NOMO-1 treated with DMSO at 0.1 percent for 48 hours (cell line): ENCODE results near the gene ZFYVE1.
"Not testable (repeated sequence)": the region's sequence is repeated elsewhere in the genome, so short reads cannot be mapped to it uniquely, and the experiment has no call there.

Experiments used
- DNase-seq: peaks from one replicate; lab custom pipeline; 2025; ENCODE audit not compliant: unreplicated experiment; lab: John Stamatoyannopoulos, UW

ZFYVE1 gene

GRCh38 chr14:73003681-73004080 lies 23.2 kb downstream of the ZFYVE1 start:
- no peak for DNase-seq

GRCh38 chr14:73000073-73000472 lies 26.8 kb downstream of the ZFYVE1 start:
- no peak for DNase-seq

DNA sequence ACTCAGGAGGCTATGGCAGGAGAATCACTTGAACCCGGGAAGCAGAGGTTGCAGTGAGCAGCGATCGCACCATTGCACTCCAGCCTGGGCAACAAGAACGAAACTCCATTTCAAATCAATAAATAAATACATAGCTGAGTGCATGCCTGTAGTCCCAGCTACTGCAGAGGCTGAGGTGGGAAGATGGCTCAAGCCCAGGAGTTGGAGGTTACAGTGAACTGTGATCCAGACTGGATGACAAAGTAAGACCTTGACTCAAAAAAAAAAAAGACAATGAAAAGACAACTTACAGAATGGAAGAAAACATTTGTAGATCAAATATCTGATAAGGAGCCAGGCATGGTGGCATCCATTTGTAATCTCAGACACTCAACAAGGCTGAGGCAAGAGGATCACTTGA lies 27.6 kb downstream of the ZFYVE1 start:
- no peak for DNase-seq

DNA sequence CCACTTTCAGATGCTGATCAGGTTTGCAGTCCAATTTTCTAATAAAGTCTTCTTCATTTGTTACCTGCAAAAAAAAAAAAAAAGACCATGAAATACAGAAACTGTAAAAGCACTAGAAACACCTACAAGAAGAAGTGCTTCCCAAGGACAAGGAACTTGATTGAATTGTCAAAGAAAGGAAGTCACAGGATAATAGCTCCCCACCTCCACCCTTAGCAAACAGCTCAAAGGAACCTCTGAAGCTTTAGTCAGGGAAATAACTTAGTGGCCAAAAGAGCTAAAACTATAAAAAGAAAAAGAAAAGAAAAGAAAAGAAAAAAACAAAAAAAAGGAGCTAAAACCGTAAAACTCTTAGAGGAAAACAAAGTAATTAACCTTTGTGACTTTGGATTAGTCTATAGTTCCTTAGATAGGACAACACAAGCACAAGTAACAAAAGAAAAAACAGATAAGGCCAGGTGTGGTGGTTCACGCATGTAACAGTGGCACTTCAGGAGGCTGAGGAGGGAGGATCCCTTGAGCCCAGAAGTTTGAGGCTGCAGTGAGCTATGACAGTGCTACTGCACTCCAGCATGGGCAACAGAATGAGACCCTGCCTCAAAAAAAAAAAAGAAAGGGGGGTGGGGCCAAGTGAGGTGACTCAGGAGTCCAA lies 28.5 kb downstream of the ZFYVE1 start:
- no peak for DNase-seq

DNA sequence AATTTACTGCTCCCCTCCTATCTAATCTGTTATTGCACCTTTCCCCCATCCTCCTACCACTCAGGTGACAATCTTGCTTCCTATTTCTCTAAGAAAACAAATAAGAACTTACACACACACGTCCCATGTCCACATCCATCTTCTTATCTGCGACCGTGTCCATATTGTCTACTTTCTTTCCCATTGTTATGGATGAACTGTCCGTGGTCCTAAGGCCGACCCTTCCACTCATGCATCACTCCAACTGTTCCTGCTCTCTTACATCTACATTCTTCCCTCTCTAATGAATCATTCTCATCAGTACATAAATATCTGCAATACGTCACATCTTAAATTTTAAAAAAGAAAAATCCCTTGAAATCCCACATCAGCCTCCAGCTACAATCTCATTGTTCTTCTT lies 30.0 kb downstream of the ZFYVE1 start:
- DNase-seq: no peak

GRCh38 chr14:72990171-72990570 lies 36.7 kb downstream of the ZFYVE1 start:
- DNase-seq: no peak

GRCh38 chr14:72986857-72987256 lies 40.0 kb downstream of the ZFYVE1 start:
- no peak for DNase-seq

DNA sequence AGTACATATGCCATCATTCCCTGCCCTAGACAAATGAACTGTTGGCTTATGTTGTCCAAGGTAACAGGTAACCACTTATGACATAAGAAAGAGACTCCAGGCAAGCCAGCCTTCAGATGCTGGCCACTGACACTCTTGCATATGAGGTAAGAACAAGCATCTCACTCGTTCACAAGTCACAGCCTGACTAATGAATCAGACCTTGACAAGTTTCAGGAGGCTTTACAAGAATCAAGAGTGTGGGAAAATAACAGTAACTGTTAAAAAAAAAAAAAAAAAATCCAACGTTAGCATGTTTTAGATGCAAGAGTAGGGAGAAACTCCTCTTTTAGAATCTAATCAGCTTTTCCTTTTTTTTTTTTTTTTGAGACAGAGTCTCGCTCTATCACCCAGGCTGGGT lies 40.7 kb downstream of the ZFYVE1 start:
- no peak for DNase-seq

GRCh38 chr14:72982146-72982708 lies 44.7 kb downstream of the ZFYVE1 start:
- DNase-seq: no peak

- no peak for DNase-seq
Observed at GRCh38 chr14:72980863-72981262, 46.0 kb downstream of the ZFYVE1 start.

DNA sequence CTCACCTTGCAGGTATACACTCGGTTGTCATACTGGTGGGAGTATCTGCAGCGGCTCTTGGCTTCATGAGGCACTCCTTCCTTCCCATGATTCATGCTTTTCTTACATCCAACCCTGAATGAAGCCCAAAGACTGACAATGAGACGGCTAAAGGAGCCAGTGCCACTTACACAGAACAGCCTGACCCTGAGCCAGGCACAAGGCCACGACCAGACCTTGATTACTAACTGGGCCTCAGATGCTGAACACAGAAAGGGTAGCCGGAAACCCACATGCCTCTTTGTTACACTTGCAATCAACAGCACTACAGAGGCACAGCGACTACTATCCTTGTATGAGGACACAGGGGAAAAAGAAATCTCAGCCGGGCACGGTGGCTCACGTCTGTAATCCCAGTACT lies 48.0 kb downstream of the ZFYVE1 start:
- DNase-seq: no peak

- DNase-seq: no peak
Observed at GRCh38 chr14:72975770-72976169, 51.1 kb downstream of the ZFYVE1 start.

DNA sequence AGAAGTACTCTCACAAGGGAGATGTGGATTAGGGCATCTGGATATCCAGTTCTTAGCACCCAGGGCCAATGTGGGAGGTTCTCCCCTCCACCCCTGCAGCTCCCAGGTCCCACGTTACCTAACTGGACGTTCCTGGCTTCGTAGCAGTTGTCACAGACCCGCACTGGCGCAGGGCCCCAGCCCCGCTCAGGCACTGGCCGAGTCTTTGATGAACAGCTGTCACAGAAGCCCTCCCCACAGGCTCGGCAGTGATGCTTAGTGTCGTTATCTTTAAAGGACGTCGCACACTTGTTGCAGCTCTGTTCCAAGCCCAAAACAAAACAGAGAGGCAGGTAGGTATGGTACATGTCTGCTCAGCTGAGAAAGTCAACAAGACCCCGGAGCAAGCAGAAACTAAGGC lies 52.2 kb downstream of the ZFYVE1 start:
- DNase-seq: no peak

- no peak for DNase-seq
Observed at GRCh38 chr14:72970824-72971434, 56.0 kb downstream of the ZFYVE1 start.

- DNase-seq: no peak
Observed at GRCh38 chr14:72970058-72970630, 56.8 kb downstream of the ZFYVE1 start.

DNA sequence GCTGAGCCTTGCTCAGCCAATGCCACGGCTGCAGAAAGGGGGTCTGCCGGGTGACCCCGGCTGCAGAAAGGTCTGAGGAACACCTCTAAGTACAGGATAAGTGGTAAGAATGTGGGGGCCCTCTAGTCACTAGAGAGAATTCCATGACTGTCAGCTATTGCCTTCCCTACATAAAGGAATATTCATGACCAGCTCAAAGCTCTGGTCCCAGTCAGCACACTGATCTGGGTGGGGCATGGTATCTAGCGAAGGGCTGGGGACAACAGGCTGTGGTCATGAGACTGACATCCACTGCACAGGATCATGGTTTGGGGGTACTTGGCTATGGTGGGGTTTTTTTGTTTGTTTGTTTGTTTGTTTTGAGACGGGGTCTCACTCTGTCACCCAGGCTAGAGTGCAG lies 58.6 kb downstream of the ZFYVE1 start:
- no peak for DNase-seq

- DNase-seq: no peak
Observed at GRCh38 chr14:72966038-72966437, 60.9 kb downstream of the ZFYVE1 start.

GRCh38 chr14:72965249-72965648 lies 61.7 kb downstream of the ZFYVE1 start:
- no peak for DNase-seq

DNA sequence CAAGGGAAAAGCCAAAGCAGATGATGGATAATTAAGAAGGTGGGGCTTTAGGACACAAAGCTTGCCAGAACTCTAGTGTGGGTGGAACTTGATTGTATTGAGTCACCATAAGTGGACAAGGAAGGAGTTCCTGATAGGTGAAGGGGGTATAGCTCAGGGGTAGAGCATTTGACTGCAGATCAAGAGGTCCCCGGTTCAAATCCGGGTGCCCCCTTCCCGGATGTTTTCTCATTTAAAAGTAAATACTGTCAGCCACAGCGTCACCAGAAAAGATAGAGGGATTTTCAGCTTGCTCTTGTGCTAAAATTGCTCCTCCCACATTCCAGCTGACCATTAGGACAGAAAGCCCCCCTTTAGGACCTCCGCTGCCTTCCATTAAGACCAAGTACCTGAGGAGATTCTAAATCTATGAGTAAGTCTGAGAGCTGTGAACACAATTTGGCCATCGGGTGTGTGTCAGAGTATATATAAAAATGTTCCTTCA lies 64.0 kb downstream of the ZFYVE1 start:
- no peak for DNase-seq

DNA sequence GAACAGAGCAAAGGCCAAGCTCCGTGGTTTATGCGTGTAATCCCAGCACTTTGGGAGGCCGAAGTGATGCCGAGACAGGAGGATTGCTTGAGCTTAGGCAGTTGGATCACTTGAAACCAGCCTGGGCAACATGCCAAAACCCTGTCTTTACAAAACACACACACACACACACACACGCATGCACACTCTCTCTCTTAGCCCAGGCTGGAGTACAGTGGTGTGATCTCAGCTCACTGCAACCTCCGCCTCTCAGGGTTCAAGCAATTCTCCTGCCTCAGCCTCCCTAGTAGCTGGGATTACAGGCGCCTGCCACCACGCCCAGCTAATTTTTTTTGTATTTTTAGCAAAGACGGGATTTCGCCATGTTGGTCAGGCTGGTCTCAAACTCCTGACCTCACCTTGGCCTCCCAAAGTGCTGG lies 64.6 kb downstream of the ZFYVE1 start:
- DNase-seq: not testable (repeated sequence)

- DNase-seq: no peak
Observed at GRCh38 chr14:72961579-72962335, 65.1 kb downstream of the ZFYVE1 start.
